HG02970 (cell line): ENCODE measurements around the gene COL9A3.

Experiments used
- ATAC-seq: cut with Tn5 transposase; IDR thresholded peaks from one replicate; pipeline ENCODE4 v1.9.1; 2021; ENCODE audit warnings: mild to moderate bottlenecking, moderate library complexity, moderate number of reproducible peaks; ENCODE audit not compliant: unreplicated experiment, low FRiP score

Gene COL9A3

DNA sequence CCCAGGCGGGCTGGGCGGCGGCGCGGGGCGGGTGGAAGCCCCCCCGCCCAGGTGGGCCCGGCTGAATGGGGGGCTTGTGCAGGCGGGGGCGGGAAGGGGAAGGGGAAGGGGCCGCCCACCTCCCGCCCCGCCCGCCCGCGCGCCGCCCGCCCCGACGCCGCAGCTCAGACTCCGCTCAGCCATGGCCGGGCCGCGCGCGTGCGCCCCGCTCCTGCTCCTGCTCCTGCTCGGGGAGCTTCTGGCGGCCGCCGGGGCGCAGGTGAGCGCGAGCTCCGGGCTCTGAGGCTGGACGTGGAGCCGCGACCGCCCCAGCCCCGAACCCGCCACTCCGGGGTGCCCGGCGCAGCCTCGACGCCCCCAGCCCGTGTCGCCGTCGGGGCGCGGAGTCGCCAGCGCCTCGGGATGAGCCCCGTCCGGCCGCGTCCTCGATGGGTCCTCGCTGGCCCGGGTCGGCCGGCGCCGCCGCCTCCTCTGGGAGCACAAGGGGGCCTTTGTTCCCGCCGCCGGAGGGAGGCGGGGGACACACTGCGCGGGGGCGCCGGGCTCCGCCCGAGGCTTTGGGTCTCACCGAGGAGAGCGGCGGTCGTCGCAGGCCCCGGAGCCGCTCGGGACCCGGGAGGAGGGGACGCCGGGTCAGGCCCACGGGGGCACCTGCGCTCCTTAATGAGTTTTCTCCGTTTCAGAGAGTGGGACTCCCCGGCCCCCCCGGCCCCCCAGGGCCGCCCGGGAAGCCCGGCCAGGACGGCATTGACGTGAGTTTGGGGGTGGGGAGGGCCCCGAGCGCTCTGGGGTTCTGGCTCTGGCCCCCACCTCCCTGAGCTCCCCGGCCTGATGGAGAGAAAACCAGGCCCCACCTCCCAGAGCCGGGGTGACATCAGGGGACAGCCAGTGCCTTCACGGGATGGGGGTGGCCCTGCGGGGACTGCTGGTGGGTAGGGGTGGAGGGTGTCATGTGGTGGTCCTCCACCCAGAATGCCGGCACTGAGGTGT lies at the start of gene COL9A3:
COL9A3 (plus strand) TSS at position 167 of the 990 bp plus-strand sequence; CDS start at position 182, 15 bp downstream.
- no peak for ATAC-seq

DNA sequence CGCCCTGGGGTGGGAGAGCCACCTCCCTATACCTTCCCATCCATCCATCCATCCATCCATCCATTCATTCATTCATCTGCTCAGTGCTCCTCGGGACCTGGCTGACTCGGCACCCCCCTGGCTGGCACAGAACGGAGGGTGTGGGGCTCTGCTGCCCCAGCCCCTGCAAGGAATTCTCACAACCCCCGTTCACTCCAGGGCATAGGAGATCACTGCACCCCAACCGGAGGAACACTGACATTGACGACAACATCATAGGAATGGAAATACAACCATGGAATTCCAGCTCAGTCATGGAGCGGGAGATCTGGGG lies 48.7 kb upstream of the COL9A3 start:
- ATAC-seq = no peak

DNA sequence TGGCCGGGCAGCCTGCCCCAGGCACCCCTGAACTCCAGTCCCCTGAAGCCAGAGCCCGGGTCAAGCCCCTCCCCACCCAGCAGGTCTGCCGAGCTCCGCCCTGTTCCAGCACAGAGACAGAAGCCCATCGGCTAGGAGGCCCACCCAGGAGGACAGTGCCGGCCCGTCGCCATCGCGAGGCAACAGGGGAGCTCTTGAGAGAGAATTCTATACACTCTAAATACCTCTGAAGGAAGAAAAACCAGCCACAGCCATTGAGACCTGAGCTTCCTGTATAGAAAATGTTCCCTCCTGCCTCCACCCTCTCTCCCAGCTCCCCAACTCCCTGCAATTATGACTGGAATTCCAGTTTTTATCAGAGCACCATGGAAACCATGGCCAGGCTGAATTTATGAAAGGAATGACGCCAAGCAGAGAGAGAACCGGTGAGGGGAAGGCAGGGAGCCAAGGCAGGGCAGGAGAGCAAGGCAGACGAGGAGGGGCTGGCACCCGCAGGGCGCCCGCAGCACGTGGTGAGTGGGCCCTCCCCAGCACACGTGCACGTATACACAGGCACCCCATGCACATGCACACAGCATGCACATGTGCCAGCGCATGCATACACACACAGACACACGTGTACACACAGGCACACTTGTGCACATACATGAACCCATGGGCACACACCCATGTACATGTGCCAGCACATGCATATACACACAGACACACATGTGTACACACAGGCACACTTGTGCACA lies 48.1 kb upstream of the COL9A3 start:
- ATAC-seq = no peak

DNA sequence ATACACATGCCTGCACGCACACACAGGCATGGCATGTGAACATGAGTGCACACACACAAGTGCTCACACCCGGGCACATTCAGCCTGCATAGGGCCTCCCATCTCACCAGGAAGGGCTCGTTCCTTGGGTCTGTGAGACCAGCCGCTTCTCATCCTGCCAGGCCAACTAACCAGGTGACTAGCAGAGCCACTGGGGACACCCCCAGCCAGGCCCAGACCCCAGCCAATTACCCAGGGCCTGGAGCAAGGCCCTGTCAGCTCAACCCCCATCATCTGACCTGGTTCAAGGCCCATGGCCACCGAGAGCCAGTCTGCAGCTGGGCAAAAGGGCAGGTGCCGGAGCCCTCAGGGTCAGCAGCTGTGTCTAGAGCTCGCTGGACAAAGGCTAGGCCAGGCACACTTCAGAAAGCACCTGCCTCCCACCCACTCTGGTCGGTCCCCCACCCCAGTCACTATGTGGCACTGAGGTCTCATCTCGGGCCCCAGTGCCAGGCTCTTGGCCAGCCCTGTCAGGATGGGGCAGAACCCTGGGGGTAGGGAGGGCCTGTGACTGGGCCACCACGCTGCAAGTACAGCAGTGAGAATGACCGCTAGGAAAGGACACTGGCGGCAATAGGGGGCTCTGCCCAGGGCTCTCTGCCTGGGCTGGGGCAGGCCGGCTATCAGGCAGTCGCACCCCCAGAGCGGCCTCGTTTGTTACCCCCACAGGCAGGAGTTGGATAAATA lies 47.3 kb upstream of the COL9A3 start:
- ATAC-seq = no peak

DNA sequence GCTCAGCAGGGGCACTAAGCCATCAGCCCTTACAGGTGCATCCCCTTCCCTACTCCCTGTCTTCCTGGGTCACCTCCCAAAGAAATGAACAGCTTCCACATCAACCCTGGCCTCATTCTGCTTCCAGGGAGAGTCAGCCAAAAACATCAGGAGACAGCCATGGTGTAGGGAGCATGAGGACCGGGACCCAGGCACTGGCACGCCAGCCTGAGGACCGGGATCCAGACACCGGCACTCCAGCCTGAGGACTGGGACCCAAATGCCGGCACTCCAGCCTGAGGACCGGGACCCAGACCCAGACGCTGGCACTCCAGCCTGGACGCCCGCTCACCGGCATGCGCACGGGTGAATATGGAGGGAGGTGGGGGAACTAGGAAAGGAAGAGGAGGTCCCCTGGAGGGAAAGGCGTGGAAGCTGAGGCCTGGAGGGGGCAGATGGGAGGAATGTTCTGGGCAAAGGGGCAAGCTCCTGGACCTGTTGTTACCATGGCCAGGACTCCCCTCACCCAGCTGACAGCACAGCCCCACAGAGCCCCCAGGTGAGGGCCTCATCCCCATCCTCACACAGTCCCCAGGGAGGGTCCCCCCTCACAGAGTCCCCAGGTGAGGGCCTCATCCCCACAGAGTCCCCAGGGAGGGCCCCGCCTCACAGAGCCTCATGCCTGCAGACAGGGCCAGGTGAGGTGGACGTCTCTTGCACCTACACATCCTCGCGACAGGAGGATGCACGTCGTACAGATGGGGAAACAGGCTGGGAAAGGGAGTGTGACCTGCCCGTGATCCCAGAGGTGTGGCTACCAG lies 46.5 kb upstream of the COL9A3 start:
- no peak for ATAC-seq

DNA sequence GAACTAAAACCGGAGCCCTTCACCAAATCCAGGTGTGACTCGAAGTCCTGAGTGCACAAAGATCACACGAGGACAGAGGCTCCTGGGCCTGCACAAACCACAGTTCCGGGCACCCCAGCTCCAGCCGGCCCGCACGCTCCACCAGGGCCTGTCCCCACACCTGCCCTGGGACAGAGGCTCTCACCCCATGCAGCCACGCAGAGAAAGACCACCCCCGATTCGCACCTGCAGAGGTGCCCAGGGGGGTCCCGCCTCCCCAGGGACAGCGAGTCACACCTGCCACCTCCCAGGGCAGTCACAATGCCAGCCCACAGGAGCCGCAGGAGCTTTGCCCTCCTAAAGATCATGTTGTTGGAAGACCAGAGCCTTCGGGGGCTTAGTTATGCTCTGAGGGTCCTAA lies 45.9 kb upstream of the COL9A3 start:
- no peak for ATAC-seq

GRCh38 chr20:62771396-62772102 lies 45.3 kb upstream of the COL9A3 start:
- ATAC-seq = no peak

- ATAC-seq = no peak
Observed at GRCh38 chr20:62772103-62772611, 44.7 kb upstream of the COL9A3 start.

- ATAC-seq = no peak
Observed at GRCh38 chr20:62772619-62772989, 44.2 kb upstream of the COL9A3 start.

- no peak for ATAC-seq
Observed at GRCh38 chr20:62772990-62773844, 43.6 kb upstream of the COL9A3 start.

- no peak for ATAC-seq
Observed at GRCh38 chr20:62773845-62774714, 42.8 kb upstream of the COL9A3 start.

GRCh38 chr20:62774762-62775161 lies 42.1 kb upstream of the COL9A3 start:
- no peak for ATAC-seq

GRCh38 chr20:62775206-62775605 lies 41.6 kb upstream of the COL9A3 start:
- ATAC-seq = no peak

DNA sequence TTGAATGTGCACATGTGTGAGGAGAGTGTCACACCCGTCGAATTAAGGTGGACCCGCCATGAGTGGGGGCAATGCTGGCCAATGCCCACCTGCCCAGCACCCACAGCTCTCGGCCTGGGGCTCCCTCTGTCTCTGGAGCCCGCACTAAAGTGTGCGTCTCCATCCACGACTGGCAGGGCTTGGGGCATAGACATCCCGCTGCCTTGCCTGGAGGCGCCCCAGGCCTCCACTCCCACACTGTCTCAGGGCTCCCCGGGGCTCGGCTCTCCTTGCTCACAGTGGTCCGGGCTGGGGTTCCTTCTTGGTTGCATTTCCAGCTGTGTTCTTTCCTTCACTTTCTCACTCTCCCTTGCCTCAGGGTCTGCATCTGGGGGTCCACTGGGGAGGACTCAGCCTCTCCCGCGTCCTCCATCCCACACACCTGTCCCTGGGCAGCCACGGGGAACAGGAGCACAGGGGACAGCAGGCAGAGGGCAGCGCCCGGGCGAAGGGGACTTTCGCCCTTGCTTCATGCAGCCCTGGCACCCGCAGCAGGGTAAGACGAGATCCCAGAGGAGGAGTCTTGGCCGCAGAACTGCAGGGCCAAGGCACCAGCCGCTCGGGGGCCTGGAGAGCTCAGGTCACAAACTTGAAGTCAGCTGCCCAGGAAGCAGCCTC lies 40.7 kb upstream of the COL9A3 start:
- ATAC-seq = no peak

DNA sequence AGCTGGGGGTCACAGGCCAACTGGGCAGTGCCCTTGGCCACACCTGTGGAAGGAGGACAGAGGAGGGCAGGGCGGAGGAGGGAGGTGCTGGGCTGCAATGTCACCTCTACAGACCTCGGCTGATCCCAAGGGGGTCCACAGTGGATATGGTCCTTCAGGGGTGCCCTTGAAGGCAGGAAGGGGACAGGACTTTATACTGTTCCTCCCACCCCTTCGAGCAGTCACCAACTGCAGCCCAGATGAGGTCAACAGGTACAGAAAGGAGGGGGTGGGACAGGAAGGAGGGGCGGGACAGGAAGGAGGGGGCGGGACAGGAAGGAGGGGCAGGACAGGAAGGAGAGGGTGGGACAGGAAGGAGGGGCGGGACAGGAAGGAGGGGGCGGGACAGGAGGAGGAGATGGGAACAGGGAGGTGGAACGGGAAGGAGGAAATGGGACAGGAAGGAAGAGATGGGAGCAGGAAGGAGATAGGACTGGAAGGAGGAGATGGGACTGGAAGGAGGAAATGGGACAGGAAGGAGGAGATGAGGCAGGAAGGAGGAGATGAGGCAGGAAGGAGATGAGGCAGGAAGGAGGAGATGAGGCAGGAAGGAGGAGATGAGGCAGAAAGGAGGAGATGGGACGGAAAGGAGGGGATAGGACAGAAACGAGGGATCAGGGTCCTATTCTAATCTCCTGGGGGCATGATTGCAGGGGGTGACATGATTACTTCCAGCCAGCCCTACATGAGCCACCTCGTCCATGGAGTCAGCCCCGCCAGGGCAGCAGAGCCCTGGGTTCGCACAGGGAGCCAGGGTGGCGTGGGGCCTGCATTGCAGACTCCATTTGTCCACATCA lies 39.9 kb upstream of the COL9A3 start:
- ATAC-seq = no peak

- no peak for ATAC-seq
Observed at GRCh38 chr20:62777528-62777830, 39.4 kb upstream of the COL9A3 start.
